Calu3 (cell line): ENCODE measurements around the gene HRCT1. TPM values are rescaled to one million over a fixed set of nuclear protein-coding genes. Genes with fewer than 3 reads are reported as not detected.
"Not testable (repeated sequence)": the region's sequence is repeated elsewhere in the genome, so short reads cannot be mapped to it uniquely, and the experiment has no call there.

Source experiments
- BruUV-seq: library from RNA; stranded (reverse); fragments of 400-500 nt; replicated peaks from 2 replicates; lab custom pipeline; 2021; lab: Mats Ljungman, UMichigan
- CTCF ChIA-PET: fragments of 300-600 bp; sonication (Branson Sonifier 250); formaldehyde crosslinking; loops from one replicate; lab custom pipeline; 2022; ENCODE audit warnings: antibody characterized with exemption; lab: Charles Lee
- DNase-seq: peaks from one replicate; pipeline ENCODE4 v3.0.0; 2022
- H3K27ac Mint-ChIP-seq: one replicate; pipeline ENCODE4 v1.8.0; 2022; ENCODE audit warnings: mixed read lengths; ENCODE audit not compliant: unreplicated experiment
- H3K27me3 Mint-ChIP-seq: one replicate; pipeline ENCODE4 v1.8.0; 2022; ENCODE audit warnings: mixed read lengths; ENCODE audit not compliant: unreplicated experiment
- H3K36me3 Mint-ChIP-seq: one replicate; pipeline ENCODE4 v1.8.0; 2022; ENCODE audit warnings: mild to moderate bottlenecking, moderate library complexity, mixed read lengths; ENCODE audit not compliant: insufficient read depth, unreplicated experiment
- H3K4me1 Mint-ChIP-seq: one replicate; pipeline ENCODE4 v1.8.0; 2022; ENCODE audit warnings: mild to moderate bottlenecking, low read depth, mixed read lengths; ENCODE audit not compliant: unreplicated experiment
- H3K4me3 Mint-ChIP-seq: one replicate; pipeline ENCODE4 v1.8.0; 2022; ENCODE audit warnings: mild to moderate bottlenecking, low read depth, moderate library complexity, mixed read lengths; ENCODE audit not compliant: unreplicated experiment
- H3K9me3 Mint-ChIP-seq: one replicate; pipeline ENCODE4 v1.8.0; 2022; ENCODE audit warnings: low read depth, mixed read lengths; ENCODE audit not compliant: unreplicated experiment
- intact Hi-C: fragments of 100-400 bp; cut with micrococcal nuclease; formaldehyde crosslinking; loops from one replicate; pipeline ENCODE4 v1.10.0; 2022; ENCODE audit not compliant: unreplicated experiment
- total RNA-seq: library from RNA; stranded (reverse); gene quantifications from 2 replicates; pipeline ENCODE4 v1.2.3, GENCODE V29; 2022
- TF ChIP-seq, protein P1 (sequence below): fragments of 200-600 bp; IDR thresholded peaks from one replicate; pipeline ENCODE4 v1.8.0; 2022; ENCODE audit warnings: antibody characterized with exemption; ENCODE audit not compliant: unreplicated experiment

The HRCT1 gene
- total RNA-seq, 1 experiment from 2014 or later = 0.90 TPM

DNA sequence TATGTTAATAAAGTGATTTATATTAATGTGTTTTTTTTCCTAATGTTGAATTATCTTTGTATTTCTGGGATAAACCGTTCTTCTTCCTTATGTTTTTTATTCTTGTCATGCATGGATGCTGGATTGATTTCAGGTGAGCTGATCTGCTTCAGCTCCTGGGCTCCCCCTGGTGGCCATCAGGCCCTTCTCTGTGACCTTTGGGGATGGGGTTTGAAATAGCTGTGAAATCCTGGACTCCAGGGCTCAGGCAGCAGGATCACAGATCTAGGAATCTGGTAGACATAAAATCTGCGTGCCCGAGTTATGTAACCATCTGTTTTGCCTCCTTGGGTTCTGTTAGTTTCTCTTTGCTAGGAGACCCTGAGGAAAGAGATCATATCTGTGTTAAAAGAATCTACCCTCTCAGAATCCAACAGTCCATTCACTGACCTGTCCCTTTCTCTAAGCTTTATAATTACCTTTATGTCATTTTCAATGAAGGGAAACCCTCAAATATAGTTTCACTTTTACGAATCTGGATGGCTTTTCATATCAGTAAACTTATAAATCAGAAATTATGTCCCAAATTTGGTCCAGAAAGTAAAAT, 23.6 kb upstream of the HRCT1 start:
- no peak overlapping the region for H3K27ac Mint-ChIP-seq
- peak; percentile 83 for DNase-seq
- intact Hi-C loops = loop anchor here (1.0 kb wide), 2 partner anchors 56 to 92 kb away; no protein-coding TSS in a partner anchor
- H3K27me3 Mint-ChIP-seq = peaks cover 10% of the 10 kb centered on the region
- TF ChIP-seq, protein P1, sequence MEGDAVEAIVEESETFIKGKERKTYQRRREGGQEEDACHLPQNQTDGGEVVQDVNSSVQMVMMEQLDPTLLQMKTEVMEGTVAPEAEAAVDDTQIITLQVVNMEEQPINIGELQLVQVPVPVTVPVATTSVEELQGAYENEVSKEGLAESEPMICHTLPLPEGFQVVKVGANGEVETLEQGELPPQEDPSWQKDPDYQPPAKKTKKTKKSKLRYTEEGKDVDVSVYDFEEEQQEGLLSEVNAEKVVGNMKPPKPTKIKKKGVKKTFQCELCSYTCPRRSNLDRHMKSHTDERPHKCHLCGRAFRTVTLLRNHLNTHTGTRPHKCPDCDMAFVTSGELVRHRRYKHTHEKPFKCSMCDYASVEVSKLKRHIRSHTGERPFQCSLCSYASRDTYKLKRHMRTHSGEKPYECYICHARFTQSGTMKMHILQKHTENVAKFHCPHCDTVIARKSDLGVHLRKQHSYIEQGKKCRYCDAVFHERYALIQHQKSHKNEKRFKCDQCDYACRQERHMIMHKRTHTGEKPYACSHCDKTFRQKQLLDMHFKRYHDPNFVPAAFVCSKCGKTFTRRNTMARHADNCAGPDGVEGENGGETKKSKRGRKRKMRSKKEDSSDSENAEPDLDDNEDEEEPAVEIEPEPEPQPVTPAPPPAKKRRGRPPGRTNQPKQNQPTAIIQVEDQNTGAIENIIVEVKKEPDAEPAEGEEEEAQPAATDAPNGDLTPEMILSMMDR = peak; percentile 71
- peaks cover 2% of the 10 kb centered on the region for H3K9me3 Mint-ChIP-seq
- CTCF ChIA-PET = interaction anchor here (0.8 to 1.6 kb wide), 8 partner anchors 9 to 146 kb away, joined by 3 to 23 read pairs (median 4); partner anchors contain the start of genes FAM221B, HINT2, OR13J1 and TMEM8B
- no TSS peak for BruUV-seq
- no peak overlapping the region for H3K4me3 Mint-ChIP-seq
- no peaks in the 10 kb centered on the region for H3K4me1 Mint-ChIP-seq
- no peaks in the 10 kb centered on the region for H3K36me3 Mint-ChIP-seq

DNA sequence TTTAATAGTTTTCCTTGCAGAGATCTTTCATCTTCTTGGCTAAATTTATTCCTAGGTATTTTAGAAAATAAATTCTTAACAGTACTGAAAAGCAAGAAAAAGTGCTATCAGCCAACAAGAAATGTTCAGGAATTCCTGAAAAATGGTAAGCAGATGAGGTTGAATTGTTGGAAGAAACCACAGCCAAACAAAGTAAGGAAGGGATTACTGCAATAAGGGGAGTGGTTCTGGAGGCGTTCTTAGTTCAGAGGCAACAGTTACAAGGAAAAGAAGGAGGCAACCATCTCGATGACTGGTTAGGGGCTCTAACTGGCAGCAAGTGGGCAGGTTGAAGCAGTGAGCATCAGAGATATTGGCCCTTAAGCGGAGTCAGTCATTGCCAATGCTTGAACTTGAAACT, 23.0 kb upstream of the HRCT1 start:
- Mint-ChIP-seq H3K4me1 (no peaks in the 10 kb centered on the region), H3K4me3 (no peak overlapping the region), H3K36me3 (no peaks in the 10 kb centered on the region), H3K27ac (no peak overlapping the region), H3K9me3 (no peaks in the 10 kb centered on the region), H3K27me3 (peaks cover 4% of the 10 kb centered on the region)
- no peak for DNase-seq
- TF ChIP-seq, protein P1 = no peak
- intact Hi-C loops = loop anchor here (1.0 kb wide), 2 partner anchors 57 to 93 kb away; no protein-coding TSS in a partner anchor
- CTCF ChIA-PET = interaction anchor here (1.2 to 1.6 kb wide), 4 partner anchors 57 to 147 kb away, joined by 5 to 23 read pairs (median 12); partner anchors contain the start of gene HINT2
- BruUV-seq = no TSS peak

DNA sequence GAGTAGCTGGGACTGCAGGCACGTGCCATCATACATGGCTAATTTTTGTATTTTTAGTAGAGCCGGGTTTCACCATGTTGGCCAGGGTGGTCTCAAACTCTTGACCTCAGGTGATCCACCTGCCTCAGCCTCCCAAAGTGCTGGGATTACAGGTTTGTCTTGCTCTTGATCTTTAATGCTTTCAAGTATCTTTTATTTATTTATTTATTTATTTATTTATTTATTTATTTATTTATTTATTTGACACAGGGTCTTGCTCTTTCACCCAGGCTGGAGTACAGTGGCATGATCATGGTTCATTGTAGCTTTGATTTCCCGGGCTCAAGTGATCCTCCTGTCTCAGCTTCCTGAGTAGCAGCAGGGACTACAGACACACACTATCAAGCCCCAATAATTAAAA, 21.1 kb upstream of the HRCT1 start:
- H3K27ac Mint-ChIP-seq, H3K27me3 Mint-ChIP-seq, H3K36me3 Mint-ChIP-seq, DNase-seq, H3K4me3 Mint-ChIP-seq, intact Hi-C loops, H3K4me1 Mint-ChIP-seq, BruUV-seq, CTCF ChIA-PET, H3K9me3 Mint-ChIP-seq: not testable (repeated sequence)

DNA sequence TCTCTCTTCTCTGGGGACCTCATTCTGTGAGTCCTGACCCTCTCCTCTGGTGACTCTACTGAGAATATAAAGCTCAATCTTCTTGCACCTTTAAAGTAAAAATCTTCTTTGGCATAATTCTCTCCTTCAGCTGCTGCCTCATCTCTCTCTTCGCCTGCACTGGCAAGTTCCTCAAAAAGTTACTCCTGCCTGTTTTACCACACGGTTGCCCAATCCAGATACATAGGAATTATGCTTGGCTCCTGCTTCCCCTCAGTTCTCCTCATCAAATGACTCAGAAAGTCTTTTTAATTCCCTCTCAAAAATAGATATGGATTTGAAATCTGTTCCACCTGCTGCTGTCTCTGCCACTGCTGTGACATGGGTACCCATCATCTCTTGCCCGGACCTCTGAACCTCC, 14.4 kb upstream of the HRCT1 start:
- H3K4me3 Mint-ChIP-seq = no peak overlapping the region
- no TSS peak for BruUV-seq
- peaks cover 13% of the 10 kb centered on the region for H3K27me3 Mint-ChIP-seq
- H3K4me1 Mint-ChIP-seq = no peaks in the 10 kb centered on the region
- no peak for DNase-seq
- TF ChIP-seq, protein P1 = no peak
- H3K36me3 Mint-ChIP-seq = no peaks in the 10 kb centered on the region
- no peaks in the 10 kb centered on the region for H3K9me3 Mint-ChIP-seq
- no peak overlapping the region for H3K27ac Mint-ChIP-seq
- CTCF ChIA-PET = interaction anchor here (1.2 kb wide), 1 partner anchor 9 kb away, joined by 3 read pairs; no protein-coding TSS in a partner anchor
- intact Hi-C loops = no loop called here

DNA sequence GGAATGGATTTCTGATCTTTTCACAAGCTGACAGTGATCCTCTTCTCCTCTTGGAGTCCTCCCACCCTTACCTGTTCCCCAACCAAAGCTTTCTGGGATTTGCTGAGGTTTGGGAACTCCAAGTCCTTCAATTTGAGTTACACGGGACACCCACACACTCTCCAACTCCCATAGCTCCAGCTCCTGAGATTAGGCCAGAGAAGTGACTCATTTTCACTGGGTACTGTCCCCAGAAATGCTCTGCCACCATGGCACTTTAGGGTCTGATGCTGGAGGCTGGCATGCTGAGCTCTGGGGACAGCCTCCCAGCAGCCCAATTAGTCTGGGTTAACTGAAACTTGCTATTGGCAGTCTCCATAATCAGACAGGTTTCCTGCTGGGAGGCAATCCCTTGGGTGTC, 14.0 kb upstream of the HRCT1 start:
- no TSS peak for BruUV-seq
- H3K4me3 Mint-ChIP-seq = no peak overlapping the region
- H3K4me1 Mint-ChIP-seq = no peaks in the 10 kb centered on the region
- intact Hi-C loops = no loop called here
- no peak for DNase-seq
- no peak overlapping the region for H3K27ac Mint-ChIP-seq
- TF ChIP-seq, protein P1 = no peak
- CTCF ChIA-PET = interaction anchor here (1.2 kb wide), 1 partner anchor 10 kb away, joined by 3 read pairs; no protein-coding TSS in a partner anchor
- H3K27me3 Mint-ChIP-seq = peaks cover 13% of the 10 kb centered on the region
- no peaks in the 10 kb centered on the region for H3K9me3 Mint-ChIP-seq
- no peaks in the 10 kb centered on the region for H3K36me3 Mint-ChIP-seq
